HG02938 (cell line): ENCODE results near the gene EMILIN2.
"Not testable (repeated sequence)": the region's sequence is repeated elsewhere in the genome, so short reads cannot be mapped to it uniquely, and the experiment has no call there.

Experiments used
- ATAC-seq: cut with Tn5 transposase; IDR thresholded peaks from one replicate; pipeline ENCODE4 v1.9.1; 2021; ENCODE audit warnings: mild to moderate bottlenecking, moderate library complexity; ENCODE audit not compliant: unreplicated experiment

The EMILIN2 gene

GRCh38 chr18:2913398-2914005 lies 66.7 kb downstream of the EMILIN2 start:
- no peak for ATAC-seq

GRCh38 chr18:2914185-2914880 lies 67.5 kb downstream of the EMILIN2 start:
- ATAC-seq, result no peak

- ATAC-seq, result no peak
Measured at GRCh38 chr18:2914881-2915240, 68.1 kb downstream of the EMILIN2 start.

GRCh38 chr18:2915486-2915885 lies 68.7 kb downstream of the EMILIN2 start:
- ATAC-seq, result not testable (repeated sequence)

- ATAC-seq, result no peak
Measured at GRCh38 chr18:2916184-2916583, 69.4 kb downstream of the EMILIN2 start.

- ATAC-seq, result no peak
Measured at GRCh38 chr18:2917259-2918047, 70.6 kb downstream of the EMILIN2 start.

- ATAC-seq, result no peak
Measured at GRCh38 chr18:2918761-2919550, 72.2 kb downstream of the EMILIN2 start.

- ATAC-seq, result no peak
Measured at GRCh38 chr18:2919600-2919999, 72.8 kb downstream of the EMILIN2 start.

- ATAC-seq, result no peak
Measured at GRCh38 chr18:2920027-2920426, 73.2 kb downstream of the EMILIN2 start.

GRCh38 chr18:2920546-2921343 lies 73.9 kb downstream of the EMILIN2 start:
- no peak for ATAC-seq

GRCh38 chr18:2921778-2922177 lies 75.0 kb downstream of the EMILIN2 start:
- ATAC-seq, result no peak

- ATAC-seq, result no peak
Measured at GRCh38 chr18:2923464-2923863, 76.7 kb downstream of the EMILIN2 start.

GRCh38 chr18:2924920-2925319 lies 78.1 kb downstream of the EMILIN2 start:
- no peak for ATAC-seq

- no peak for ATAC-seq
Measured at GRCh38 chr18:2926528-2926927, 79.7 kb downstream of the EMILIN2 start.

GRCh38 chr18:2927745-2928144 lies 80.9 kb downstream of the EMILIN2 start:
- ATAC-seq, result no peak

- no peak for ATAC-seq
Measured at GRCh38 chr18:2932247-2933181, 85.7 kb downstream of the EMILIN2 start.

GRCh38 chr18:2933995-2934394 lies 87.2 kb downstream of the EMILIN2 start:
- ATAC-seq, result no peak

- ATAC-seq, result no peak
Measured at GRCh38 chr18:2935438-2936192, 88.8 kb downstream of the EMILIN2 start.

GRCh38 chr18:2939317-2939716 lies 92.5 kb downstream of the EMILIN2 start:
- ATAC-seq, result no peak
